ENCODE measurements around the gene NFE2L1.

NFE2L1 gene

DNA sequence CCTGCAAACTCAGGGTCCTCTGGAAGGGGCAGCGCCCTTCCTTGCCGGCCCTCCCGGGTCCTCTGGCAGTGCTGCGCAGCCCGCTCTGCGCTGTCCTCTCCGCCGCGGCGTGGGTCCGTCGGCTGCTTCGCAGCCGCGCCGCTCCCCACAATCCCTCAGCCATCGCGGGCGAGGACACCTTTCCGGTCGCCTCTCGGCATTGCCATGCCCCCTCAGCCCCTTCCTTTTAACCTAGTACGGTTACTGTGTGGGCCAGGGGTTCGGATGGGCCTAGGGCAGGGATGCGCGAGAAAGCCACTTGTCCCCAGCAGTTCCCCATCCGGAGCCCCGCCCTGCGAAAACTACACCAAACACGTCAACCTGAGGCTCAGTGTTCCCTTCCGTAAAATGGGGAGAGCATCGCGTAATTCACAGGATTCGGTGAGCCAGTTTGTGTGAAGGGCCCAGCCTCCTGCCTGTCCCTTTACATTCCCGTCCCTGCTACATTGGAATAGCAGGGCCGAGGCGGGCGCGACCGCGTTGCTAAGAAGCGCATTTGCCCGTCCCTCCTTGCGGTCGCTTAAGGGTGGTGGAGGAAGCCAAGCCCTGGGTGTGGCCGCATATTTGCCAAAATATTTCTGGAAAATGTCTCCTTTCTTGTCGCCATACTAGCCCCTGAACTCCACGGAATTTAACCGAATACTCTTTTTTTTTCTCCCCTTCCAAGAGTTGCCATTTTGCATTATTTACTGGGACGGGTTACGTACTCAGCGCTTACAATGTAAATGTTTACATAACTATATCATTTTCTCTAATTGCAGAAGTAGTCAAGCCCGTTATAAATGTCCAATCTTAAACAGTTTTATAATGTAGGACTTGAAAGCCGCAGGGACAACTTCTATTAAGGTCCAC is 23.8 kb upstream of the NFE2L1 start:
- H2BK5ac ChIP-seq (ENCODE audit: low read length): peak overlapping the region; percentile 63
- H3K4ac ChIP-seq (ENCODE audit: low read length): no peak overlapping the region
- H2AK5ac ChIP-seq (ENCODE audit: low read depth, low read length): peak overlapping the region; percentile 71
- H4K8ac ChIP-seq (ENCODE audit: low read depth, low read length): no peak overlapping the region
- peaks cover 14 to 29% of the 10 kb centered on the region in 2 donors for H3K4me1 ChIP-seq (ENCODE audit: control insufficient read depth in 2 of 2, insufficient read depth in 1 of 2, low read depth in 1 of 2, low read length in 2 of 2)
- H3K79me1 ChIP-seq (ENCODE audit: low read depth, low read length): no peaks in the 10 kb centered on the region
- H3K27me3 ChIP-seq (ENCODE audit: control insufficient read depth in 3 of 3, insufficient read depth in 3 of 3, low read depth in 1 of 3, low read length in 3 of 3): peaks cover 0 to 15% (median 0%) of the 10 kb centered on the region in 3 experiments
- H3K9me3 ChIP-seq (replicated peaks in 1 of 2; ENCODE audit: control insufficient read depth in 2 of 2, insufficient read depth in 1 of 2, low read depth in 1 of 2, low read length in 2 of 2): no peaks in the 10 kb centered on the region
- H2BK12ac ChIP-seq (ENCODE audit: low read length): no peak overlapping the region
- H2BK15ac ChIP-seq (ENCODE audit: low read length): peak overlapping the region; percentile 63
- no peak overlapping the region for H3K14ac ChIP-seq (ENCODE audit: low read length)
- H4K91ac ChIP-seq (ENCODE audit: low read depth, low read length, poor library complexity): no peak overlapping the region
- H3K27ac ChIP-seq (replicated peaks; ENCODE audit: low read length): no peak overlapping the region
- WGBS, 2 donors (ENCODE audit: extremely low coverage in 2 of 2, insufficient read length in 2 of 2, insufficient replicate concordance in 1 of 2): no CpG with 5 or more reads among the region's 54 CpGs
- H3K18ac ChIP-seq (ENCODE audit: low read length): peak overlapping the region; percentile 93
- H3K4me3 ChIP-seq (ENCODE audit: low read length in 2 of 2): peak overlapping the region; percentile 33 to 72
- no peaks in the 10 kb centered on the region for H3K36me3 ChIP-seq (replicated peaks in 1 of 2; ENCODE audit: control insufficient read depth in 2 of 2, insufficient read depth in 2 of 2, low read length in 2 of 2)
- peak overlapping the region; percentile 99 for H3K4me2 ChIP-seq (ENCODE audit: insufficient read depth, low read length, poor library complexity, severe bottlenecking)
- H3K9ac ChIP-seq (ENCODE audit: low read depth, low read length, poor library complexity): peak overlapping the region; percentile 80
- peak overlapping the region; percentile 69 for H2BK120ac ChIP-seq (ENCODE audit: low read depth, low read length)
- peak overlapping the region; percentile 6 for H3K23ac ChIP-seq (ENCODE audit: low read depth, low read length, poor library complexity)
- H2AFZ ChIP-seq (ENCODE audit: low read length): peak overlapping the region; percentile 79
- no peak for DNase-seq (ENCODE audit: low spot score)

DNA sequence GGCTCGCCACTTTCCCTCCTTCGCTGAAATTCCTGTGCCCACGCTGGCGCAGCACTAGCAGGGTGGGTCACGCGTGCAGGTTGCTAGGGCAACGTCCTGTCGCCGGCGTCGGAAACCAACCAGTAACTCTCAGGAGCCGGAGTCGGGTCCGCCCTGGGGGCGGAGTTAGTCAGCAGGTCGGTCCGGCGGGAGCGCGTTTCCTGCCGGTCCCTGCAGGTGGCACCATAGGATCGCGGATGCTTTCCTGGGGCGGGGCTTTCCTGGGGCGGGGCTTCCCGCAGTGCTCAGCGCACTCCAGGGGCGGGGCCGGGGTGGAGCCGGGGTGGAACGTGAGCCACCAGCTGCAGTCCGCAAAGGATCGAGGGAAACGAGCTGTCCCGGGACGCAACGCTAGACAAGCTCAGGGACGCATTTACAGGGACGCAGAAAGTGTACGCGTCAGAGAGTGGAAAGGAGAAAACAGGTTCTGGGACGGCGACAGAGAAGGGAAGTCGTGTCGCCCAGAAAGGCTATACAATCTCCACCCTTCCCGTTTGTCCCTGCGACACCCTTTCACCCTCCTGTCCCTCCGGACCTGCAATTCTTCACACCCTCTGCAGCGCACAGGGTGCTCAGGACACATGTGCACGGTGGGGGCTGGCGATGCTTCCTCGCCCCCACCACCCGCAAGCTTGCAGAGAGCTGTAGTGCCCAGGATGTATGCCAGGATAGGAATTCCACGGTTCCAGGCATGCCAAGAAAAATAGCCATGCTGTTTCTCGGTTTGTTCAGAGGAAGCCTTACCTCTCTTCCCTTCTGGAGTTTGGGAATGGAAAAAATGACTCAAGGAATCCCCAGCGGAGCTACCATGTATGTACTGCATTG is 22.9 kb upstream of the NFE2L1 start:
- H2AFZ ChIP-seq (ENCODE audit: low read length): peak overlapping the region; percentile 92
- H3K9ac ChIP-seq (ENCODE audit: low read depth, low read length, poor library complexity): peak overlapping the region; percentile 80
- peaks cover 14 to 29% of the 10 kb centered on the region in 2 donors for H3K4me1 ChIP-seq (ENCODE audit: control insufficient read depth in 2 of 2, insufficient read depth in 1 of 2, low read depth in 1 of 2, low read length in 2 of 2)
- H3K14ac ChIP-seq (ENCODE audit: low read length): no peak overlapping the region
- no peaks in the 10 kb centered on the region for H3K36me3 ChIP-seq (replicated peaks in 1 of 2; ENCODE audit: control insufficient read depth in 2 of 2, insufficient read depth in 2 of 2, low read length in 2 of 2)
- no peak overlapping the region for H4K8ac ChIP-seq (ENCODE audit: low read depth, low read length)
- H3K18ac ChIP-seq (ENCODE audit: low read length): peak overlapping the region; percentile 73
- H3K9me3 ChIP-seq (replicated peaks in 1 of 2; ENCODE audit: control insufficient read depth in 2 of 2, insufficient read depth in 1 of 2, low read depth in 1 of 2, low read length in 2 of 2): no peaks in the 10 kb centered on the region
- H3K79me1 ChIP-seq (ENCODE audit: low read depth, low read length): no peaks in the 10 kb centered on the region
- H2BK120ac ChIP-seq (ENCODE audit: low read depth, low read length): no peak overlapping the region
- H2AK5ac ChIP-seq (ENCODE audit: low read depth, low read length): no peak overlapping the region
- H2BK15ac ChIP-seq (ENCODE audit: low read length): peak overlapping the region; percentile 57
- H3K23ac ChIP-seq (ENCODE audit: low read depth, low read length, poor library complexity): no peak overlapping the region
- no peak overlapping the region for H2BK12ac ChIP-seq (ENCODE audit: low read length)
- H3K4me2 ChIP-seq (ENCODE audit: insufficient read depth, low read length, poor library complexity, severe bottlenecking): peak overlapping the region; percentile 99
- no peak overlapping the region for H4K91ac ChIP-seq (ENCODE audit: low read depth, low read length, poor library complexity)
- peak; percentile 97 for DNase-seq (ENCODE audit: low spot score)
- H3K4ac ChIP-seq (ENCODE audit: low read length): no peak overlapping the region
- H2BK5ac ChIP-seq (ENCODE audit: low read length): no peak overlapping the region
- peak overlapping the region; percentile 56 to 70 for H3K4me3 ChIP-seq (ENCODE audit: low read length in 2 of 2)
- WGBS, 2 donors (ENCODE audit: extremely low coverage in 2 of 2, insufficient read length in 2 of 2, insufficient replicate concordance in 1 of 2): no CpG with 5 or more reads among the region's 56 CpGs
- peaks cover 0 to 15% (median 0%) of the 10 kb centered on the region in 3 experiments for H3K27me3 ChIP-seq (ENCODE audit: control insufficient read depth in 3 of 3, insufficient read depth in 3 of 3, low read depth in 1 of 3, low read length in 3 of 3)
- H3K27ac ChIP-seq (replicated peaks; ENCODE audit: low read length): no peak overlapping the region

DNA sequence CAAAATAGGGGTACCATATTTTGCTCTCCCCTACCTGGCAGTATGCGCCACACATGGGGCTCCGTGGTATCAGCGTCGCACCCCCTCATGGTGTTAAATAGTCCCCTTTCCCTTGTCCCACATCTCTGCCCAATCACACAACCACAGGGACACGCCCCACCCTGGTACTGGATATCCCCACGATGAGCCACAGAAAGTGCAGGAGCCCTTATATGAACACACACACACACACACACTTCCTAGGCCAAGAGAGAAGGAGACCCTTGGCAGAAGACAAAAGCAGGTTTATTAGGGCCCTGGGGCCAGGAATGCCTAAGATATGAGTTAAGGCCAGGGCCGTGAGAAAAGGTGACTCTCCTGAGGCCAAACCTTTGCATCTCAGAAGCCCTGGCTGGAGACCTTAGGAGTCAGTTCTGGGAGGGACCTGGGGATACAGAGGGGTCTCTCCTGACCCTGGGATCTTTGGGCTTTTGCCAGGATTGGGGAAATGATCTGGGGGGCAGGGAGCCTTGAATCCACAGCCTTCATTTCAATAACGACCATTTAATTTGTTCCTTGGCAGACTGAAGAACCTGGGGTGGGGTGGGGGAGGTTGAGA is 22.2 kb upstream of the NFE2L1 start:
- no peak for DNase-seq (ENCODE audit: low spot score)
- no CpG with 5 or more reads among the region's 8 CpGs for WGBS, 2 donors (ENCODE audit: extremely low coverage in 2 of 2, insufficient read length in 2 of 2, insufficient replicate concordance in 1 of 2)
- H3K4me1 ChIP-seq (ENCODE audit: control insufficient read depth in 2 of 2, insufficient read depth in 1 of 2, low read depth in 1 of 2, low read length in 2 of 2): peaks cover 14 to 29% of the 10 kb centered on the region in 2 donors

More for the DNA sequence above, 22.2 kb upstream of the NFE2L1 start:
- no peak overlapping the region for H2BK12ac ChIP-seq (ENCODE audit: low read length)
- H2AK5ac ChIP-seq (ENCODE audit: low read depth, low read length): no peak overlapping the region
- no peaks in the 10 kb centered on the region for H3K9me3 ChIP-seq (replicated peaks in 1 of 2; ENCODE audit: control insufficient read depth in 2 of 2, insufficient read depth in 1 of 2, low read depth in 1 of 2, low read length in 2 of 2)
- H3K27me3 ChIP-seq (ENCODE audit: control insufficient read depth in 3 of 3, insufficient read depth in 3 of 3, low read depth in 1 of 3, low read length in 3 of 3): peaks cover 0 to 15% (median 0%) of the 10 kb centered on the region in 3 experiments
- no peak overlapping the region for H3K4ac ChIP-seq (ENCODE audit: low read length)
- no peak overlapping the region for H2BK5ac ChIP-seq (ENCODE audit: low read length)
- H2AFZ ChIP-seq (ENCODE audit: low read length): peak overlapping the region; percentile 87
- H3K27ac ChIP-seq (replicated peaks; ENCODE audit: low read length): no peak overlapping the region
- peak overlapping the region; percentile 36 for H3K23ac ChIP-seq (ENCODE audit: low read depth, low read length, poor library complexity)
- H3K4me3 ChIP-seq (ENCODE audit: low read length in 2 of 2): peak overlapping the region in 1 of 2 donors; percentile 56
- no peak overlapping the region for H3K18ac ChIP-seq (ENCODE audit: low read length)
- no peak overlapping the region for H3K4me2 ChIP-seq (ENCODE audit: insufficient read depth, low read length, poor library complexity, severe bottlenecking)
- H3K36me3 ChIP-seq (replicated peaks in 1 of 2; ENCODE audit: control insufficient read depth in 2 of 2, insufficient read depth in 2 of 2, low read length in 2 of 2): no peaks in the 10 kb centered on the region
- H3K14ac ChIP-seq (ENCODE audit: low read length): no peak overlapping the region
- H3K9ac ChIP-seq (ENCODE audit: low read depth, low read length, poor library complexity): no peak overlapping the region
- no peak overlapping the region for H4K91ac ChIP-seq (ENCODE audit: low read depth, low read length, poor library complexity)
- no peak overlapping the region for H2BK15ac ChIP-seq (ENCODE audit: low read length)
- H4K8ac ChIP-seq (ENCODE audit: low read depth, low read length): no peak overlapping the region
- H2BK120ac ChIP-seq (ENCODE audit: low read depth, low read length): no peak overlapping the region
- H3K79me1 ChIP-seq (ENCODE audit: low read depth, low read length): no peaks in the 10 kb centered on the region
